ENCODE data around the gene NATD1.

- TF ChIP-seq CTCF (IDR thresholded peaks at IDR 0.05) (no peak), BHLHE40 (IDR thresholded peaks at IDR 0.05; ENCODE audit: low read depth, low read length) (no peak), RFX5 (IDR thresholded peaks at IDR 0.05) (no peak), EP300 (IDR thresholded peaks at IDR 0.05) (no peak), SREBF2 (IDR thresholded peaks at IDR 0.05) (no peak), RCOR1 (IDR thresholded peaks at IDR 0.05; ENCODE audit: low read depth, low read length) (no peak), POLR2A (IDR thresholded peaks at IDR 0.05; ENCODE audit: low read length) (no peak), CHD4 (IDR thresholded peaks at IDR 0.05; ENCODE audit: borderline replicate concordance) (no peak), CEBPB (IDR thresholded peaks at IDR 0.05) (no peak), KDM1A (IDR thresholded peaks at IDR 0.05; ENCODE audit: low read depth) (no peak), HDAC2 (IDR thresholded peaks at IDR 0.05) (no peak), BCL3 (IDR thresholded peaks at IDR 0.05) (no peak), RAD21 (conservative IDR thresholded peaks at IDR 0.05 in 1 of 2, IDR thresholded peaks at IDR 0.05 in 1 of 2) (no peak), CHD2 (IDR thresholded peaks at IDR 0.05; ENCODE audit: low read length, partially characterized antibody) (no peak)
Observed at GRCh38 chr17:21215935-21216334, 37.3 kb downstream of the NATD1 start.

Data from A549 (cell line).